H1 (cell line): ENCODE results near the gene EPM2A. TPM values are rescaled to one million over a fixed set of nuclear protein-coding genes. Genes with fewer than 3 reads are reported as not detected.

Source experiments
- ASH2L ChIP-seq: fragments of 200-600, 300-600 bp; sonication (generic); IDR thresholded peaks from one replicate; pipeline ENCODE4 v1.7.1; 2017; ENCODE audit warnings: low read length
- EP300 ChIP-seq, 2 experiments: IDR thresholded peaks; 1 replicate in 1 of 2; 2 replicates in 1 of 2; pipeline ENCODE4 v1.6.1; 2011 to 2012; ENCODE audit warnings: low read depth in 2 of 2, low read length in 2 of 2, mild to moderate bottlenecking in 2 of 2, borderline replicate concordance in 1 of 2, inconsistent platforms in 1 of 2, moderate library complexity in 1 of 2
- EZH2 ChIP-seq: fragments of 200-600 bp; sonication (generic); IDR thresholded peaks from 2 replicates; pipeline ENCODE4 v1.7.1; 2012; ENCODE audit warnings: low read depth, mild to moderate bottlenecking, moderate library complexity, low read length, inconsistent platforms; ENCODE audit not compliant: severe bottlenecking
- GABPA ChIP-seq: IDR thresholded peaks from 2 replicates; pipeline ENCODE4 v1.6.1; 2011; ENCODE audit warnings: mild to moderate bottlenecking, low read length, moderate library complexity, borderline replicate concordance; ENCODE audit not compliant: insufficient read depth
- GTF2F1 ChIP-seq: IDR thresholded peaks from 2 replicates; pipeline ENCODE4 v1.6.1; 2012; ENCODE audit warnings: low read depth, low read length, improper control_type of control experiment, borderline replicate concordance
- HDAC6 ChIP-seq: IDR thresholded peaks from one replicate; pipeline ENCODE4 v1.7.1; 2012; ENCODE audit warnings: low read depth, mild to moderate bottlenecking, inconsistent platforms, low read length, moderate library complexity
- JUN ChIP-seq: IDR thresholded peaks from 2 replicates; pipeline ENCODE4 v1.6.1; 2011; ENCODE audit warnings: low read depth, mild to moderate bottlenecking, improper control_type of control experiment, low read length
- KDM1A ChIP-seq: fragments of 200-600, 300-600 bp; sonication (generic); IDR thresholded peaks from 2 replicates; pipeline ENCODE4 v1.7.1; 2016; ENCODE audit warnings: mild to moderate bottlenecking, low read length, borderline replicate concordance
- PHF8 ChIP-seq: fragments of 200-600 bp; sonication (generic); conservative IDR thresholded peaks from 2 replicates; pipeline ENCODE4 v1.7.1; 2012; ENCODE audit warnings: low read depth, mild to moderate bottlenecking, inconsistent platforms, low read length, moderate library complexity
- POLR2AphosphoS5 ChIP-seq: IDR thresholded peaks from 2 replicates; pipeline ENCODE4 v1.6.1; 2011; ENCODE audit warnings: low read depth, low read length
- POU5F1 ChIP-seq: IDR thresholded peaks from 2 replicates; pipeline ENCODE4 v1.6.1; 2011; ENCODE audit warnings: low read depth, mild to moderate bottlenecking, low read length, moderate library complexity
- RAD21 ChIP-seq, 2 experiments: IDR thresholded peaks in 1 of 2; conservative IDR thresholded peaks in 1 of 2; 2 replicates each; pipeline ENCODE4 v1.6.1; 2011; ENCODE audit warnings: low read depth in 2 of 2, low read length in 2 of 2, improper control_type of control experiment in 1 of 2, inconsistent platforms in 1 of 2, mild to moderate bottlenecking in 1 of 2, moderate library complexity in 1 of 2
- RBBP5 ChIP-seq: IDR thresholded peaks from 2 replicates; pipeline ENCODE4 v1.7.1; 2012; ENCODE audit warnings: low read depth, mild to moderate bottlenecking, inconsistent platforms, low read length, moderate library complexity, borderline replicate concordance
- RFX5 ChIP-seq: IDR thresholded peaks from 2 replicates; pipeline ENCODE4 v1.6.1; 2011; ENCODE audit warnings: low read depth, low read length, improper control_type of control experiment, borderline replicate concordance
- SIRT6 ChIP-seq: IDR thresholded peaks from one replicate; pipeline ENCODE4 v1.7.1; 2012; ENCODE audit warnings: low read length, inconsistent platforms
- SRF ChIP-seq: IDR thresholded peaks from 2 replicates; pipeline ENCODE4 v1.6.1; 2011; ENCODE audit warnings: mild to moderate bottlenecking, low read depth, low read length, moderate library complexity
- TAF1 ChIP-seq: IDR thresholded peaks from 2 replicates; pipeline ENCODE4 v1.6.1; 2011; ENCODE audit warnings: mild to moderate bottlenecking, low read depth, low read length
- TAF7 ChIP-seq: optimal IDR thresholded peaks from 2 replicates; pipeline ENCODE3; 2011; ENCODE audit warnings: low read depth, mild to moderate bottlenecking, inconsistent platforms, low read length, moderate library complexity, borderline replicate concordance
- TBP ChIP-seq: IDR thresholded peaks from 2 replicates; pipeline ENCODE4 v1.6.1; 2011; ENCODE audit warnings: low read depth, low read length, improper control_type of control experiment
- TCF12 ChIP-seq: IDR thresholded peaks from 2 replicates; pipeline ENCODE4 v1.6.1; 2011; ENCODE audit warnings: low read depth, mild to moderate bottlenecking, low read length
- polyA plus RNA-seq, 7 experiments: library from polyadenylated mRNA; depleted of rRNA in 3 of 7; stranded (reverse) in 5 of 7; unstranded in 2 of 7; fragments of >200 nt in 5 of 7; fragments of 200-250 nt in 2 of 7; gene quantifications; 1 replicate in 5 of 7; 2 replicates in 1 of 7; 4 replicates in 1 of 7; pipeline versions ENCODE4 v1.2.1 to v1.2.3, GENCODE V29; 2011 to 2013; ENCODE audit warnings: missing spikeins in 2 of 7, mixed read lengths in 2 of 7
- total RNA-seq: library from RNA; stranded (reverse); fragmentation: NEBNext Ultra II Directional; extraction: Animal tissue kit (Norgen Biotek cat#: 25700); gene quantifications from 2 replicates; pipeline ENCODE4 v1.2.1, GENCODE V29; 2021
- TF ChIP-seq, protein P1 (sequence below): IDR thresholded peaks from 2 replicates; pipeline ENCODE4 v1.6.1; 2012; ENCODE audit warnings: inconsistent platforms
- TF ChIP-seq, protein P2 (sequence below): IDR thresholded peaks from 2 replicates; pipeline ENCODE4 v1.6.1; 2011; ENCODE audit warnings: low read length, improper control_type of control experiment

The EPM2A gene
- total and polyA plus RNA-seq, 2 of the 8 experiments (the other 6 are each of a cell fraction or from before 2014, with no cell fraction given) = 2.3 to 6.2 TPM

DNA sequence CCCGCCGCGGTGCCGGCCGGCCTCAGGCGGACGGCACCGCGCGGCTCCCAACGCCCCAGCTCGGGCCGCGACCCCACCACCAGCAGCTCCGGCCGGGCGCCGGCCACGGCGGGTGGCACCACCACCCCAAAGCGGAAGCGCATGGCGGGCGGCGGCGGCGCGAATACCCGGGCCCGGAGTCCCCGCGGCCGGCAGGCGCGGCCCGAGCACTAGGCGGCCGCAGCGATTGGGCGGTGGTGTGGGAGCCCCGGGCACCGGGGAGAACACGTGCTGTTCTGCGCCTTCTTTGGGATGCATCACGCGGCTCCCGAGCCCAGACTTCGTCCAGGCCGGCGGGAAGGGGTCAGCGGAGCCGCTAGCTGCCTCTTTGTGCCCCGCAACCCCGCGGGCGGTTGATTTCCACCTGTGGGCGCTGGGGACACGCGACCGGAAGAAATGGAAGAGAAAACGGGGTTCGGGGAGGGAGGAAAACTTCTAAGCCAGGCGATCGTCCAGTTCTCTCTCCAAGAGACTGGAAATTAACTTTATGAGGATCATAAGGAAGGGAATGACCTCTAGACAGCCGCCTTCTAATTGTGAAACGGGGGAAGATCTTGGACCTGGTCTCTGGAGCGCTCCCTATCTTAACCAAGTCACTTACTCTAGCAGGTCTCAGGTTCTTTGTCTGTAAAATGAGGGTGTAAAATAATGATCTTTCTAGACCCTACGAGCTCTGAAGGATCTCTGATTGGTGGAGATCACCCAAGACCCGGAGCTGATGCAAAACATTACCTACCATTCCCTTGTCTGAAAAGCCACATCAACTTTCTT is at the start of gene EPM2A (continued):
- TF ChIP-seq RAD21 (IDR thresholded peaks at IDR 0.05 in 1 of 2, conservative IDR thresholded peaks at IDR 0.05 in 1 of 2; ENCODE audit: low read depth in 2 of 2, low read length in 2 of 2) (no peak), TCF12 (0 out of 2 replicates have a peak, but pooled peaks have one; percentile 43), PHF8 (peak; percentile 78), TAF7 (peak; percentile 45), GABPA (no peak; the same call in 1 of the 2 replicates), TAF1 (peak; percentile 70), ASH2L (peak; percentile 9), GTF2F1 (0 out of 2 replicates have a peak, but pooled peaks have one; percentile 17), RFX5 (no peak), KDM1A (no peak), TBP (peak; percentile 58), EZH2 (no peak), EP300 (IDR thresholded peaks at IDR 0.05; ENCODE audit: borderline replicate concordance in 1 of 2, low read depth in 2 of 2, low read length in 2 of 2) (no peak), HDAC6 (no peak), JUN (no peak), SRF (no peak), POU5F1 (no peak), POLR2AphosphoS5 (no peak; the same call in 1 of the 2 replicates), SIRT6 (no peak), RBBP5 (no peak)
- TF ChIP-seq, protein P1, sequence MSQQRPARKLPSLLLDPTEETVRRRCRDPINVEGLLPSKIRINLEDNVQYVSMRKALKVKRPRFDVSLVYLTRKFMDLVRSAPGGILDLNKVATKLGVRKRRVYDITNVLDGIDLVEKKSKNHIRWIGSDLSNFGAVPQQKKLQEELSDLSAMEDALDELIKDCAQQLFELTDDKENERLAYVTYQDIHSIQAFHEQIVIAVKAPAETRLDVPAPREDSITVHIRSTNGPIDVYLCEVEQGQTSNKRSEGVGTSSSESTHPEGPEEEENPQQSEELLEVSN = peak; percentile 98
- TF ChIP-seq, protein P2, sequence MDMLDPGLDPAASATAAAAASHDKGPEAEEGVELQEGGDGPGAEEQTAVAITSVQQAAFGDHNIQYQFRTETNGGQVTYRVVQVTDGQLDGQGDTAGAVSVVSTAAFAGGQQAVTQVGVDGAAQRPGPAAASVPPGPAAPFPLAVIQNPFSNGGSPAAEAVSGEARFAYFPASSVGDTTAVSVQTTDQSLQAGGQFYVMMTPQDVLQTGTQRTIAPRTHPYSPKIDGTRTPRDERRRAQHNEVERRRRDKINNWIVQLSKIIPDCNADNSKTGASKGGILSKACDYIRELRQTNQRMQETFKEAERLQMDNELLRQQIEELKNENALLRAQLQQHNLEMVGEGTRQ = peak; percentile 61; the same call in 1 of the 2 replicates
